Stimulated activated CD8-positive, alpha-beta memory T cell treated with anti-CD3 and anti-CD28 coated beads, Interleukin-12 subunit alpha, Interleukin-12 subunit beta, amount 100 ng/mL, for 24 hours (primary cell): ENCODE data around the gene IQGAP2.

Experiments used
- DNase-seq: peaks from one replicate; pipeline ENCODE4 v3.0.0-alpha.2; 2020; ENCODE audit errors: extremely low read depth

The IQGAP2 gene

GRCh38 chr5:76610196-76610595 lies 207.1 kb downstream of the IQGAP2 start:
- DNase-seq: no peak

GRCh38 chr5:76612942-76613341 lies 209.9 kb downstream of the IQGAP2 start:
- DNase-seq: no peak

GRCh38 chr5:76615759-76616158 lies 212.7 kb downstream of the IQGAP2 start:
- no peak for DNase-seq

GRCh38 chr5:76616206-76616605 lies 213.1 kb downstream of the IQGAP2 start:
- no peak for DNase-seq

GRCh38 chr5:76617229-76617628 lies 214.1 kb downstream of the IQGAP2 start:
- no peak for DNase-seq

- no peak for DNase-seq
These were observed 214.6 kb downstream of the IQGAP2 start for GRCh38 chr5:76617675-76618074.

- no peak for DNase-seq
These were observed 217.1 kb downstream of the IQGAP2 start for GRCh38 chr5:76620166-76620565.

GRCh38 chr5:76622076-76622475 lies 219.0 kb downstream of the IQGAP2 start:
- DNase-seq: no peak

- no peak for DNase-seq
These were observed 220.0 kb downstream of the IQGAP2 start, which contains the start of gene F2RL2 for GRCh38 chr5:76622973-76623596. Gene F2RL2, minus strand, starts transcription at chr5:76623403. Its CDS starts 173 bp downstream, at chr5:76623230.

GRCh38 chr5:76625087-76625815 lies 222.2 kb downstream of the IQGAP2 start:
- DNase-seq: no peak

- DNase-seq: no peak
These were observed 223.7 kb downstream of the IQGAP2 start for GRCh38 chr5:76626738-76627137.

- DNase-seq: no peak
These were observed 231.6 kb downstream of the IQGAP2 start for GRCh38 chr5:76634661-76635060.

GRCh38 chr5:76637490-76637889 lies 234.4 kb downstream of the IQGAP2 start:
- DNase-seq: no peak

GRCh38 chr5:76638479-76638878 lies 235.4 kb downstream of the IQGAP2 start:
- DNase-seq: no peak

- peak; percentile 33 for DNase-seq
These were observed 238.5 kb downstream of the IQGAP2 start for GRCh38 chr5:76641514-76642120.

GRCh38 chr5:76642390-76643040 lies 239.4 kb downstream of the IQGAP2 start:
- DNase-seq: no peak

- DNase-seq: no peak
These were observed 240.3 kb downstream of the IQGAP2 start for GRCh38 chr5:76643371-76643770.

GRCh38 chr5:76649140-76649539 lies 246.1 kb downstream of the IQGAP2 start:
- DNase-seq: no peak

GRCh38 chr5:76652809-76653414 lies 249.8 kb downstream of the IQGAP2 start:
- no peak for DNase-seq

- DNase-seq: no peak
These were observed 254.0 kb downstream of the IQGAP2 start for GRCh38 chr5:76657091-76657490.

GRCh38 chr5:76657683-76658311 lies 254.7 kb downstream of the IQGAP2 start:
- DNase-seq: no peak

- no peak for DNase-seq
These were observed 257.3 kb downstream of the IQGAP2 start for GRCh38 chr5:76660360-76660759.
